Measurements from ENCODE around the gene ILF3.

Gene ILF3

GRCh38 chr19:10737722-10738121 is 83.6 kb downstream of the ILF3 start:
- FAIRE-seq = no peak

- peak; percentile 24 for FAIRE-seq
These were observed 86.7 kb downstream of the ILF3 start for GRCh38 chr19:10740798-10741197.

Data from colon (tissue), 2 donors.